GM21717 (cell line): ENCODE measurements around the gene DCTPP1.

Experiments used
- ATAC-seq: cut with Tn5 transposase; IDR thresholded peaks from one replicate; pipeline ENCODE4 v1.9.1; 2021; ENCODE audit warnings: mild to moderate bottlenecking, moderate library complexity; ENCODE audit not compliant: unreplicated experiment

The DCTPP1 gene

DNA sequence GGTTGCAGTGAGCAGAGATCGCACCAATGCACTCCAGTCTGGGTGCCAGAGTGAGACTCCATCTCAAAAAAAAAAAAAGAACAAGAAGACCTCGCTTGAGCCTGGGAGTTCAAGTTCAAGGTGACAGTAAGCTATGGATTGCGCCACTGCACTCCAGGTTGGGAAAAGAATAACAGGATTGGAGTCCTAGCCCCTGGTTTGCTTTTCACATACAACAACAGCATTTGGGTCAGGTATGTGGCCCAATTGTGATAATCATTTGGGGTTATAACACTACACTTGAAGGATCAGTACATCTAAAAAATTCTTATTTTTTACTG is 19.2 kb upstream of the DCTPP1 start:
- no peak for ATAC-seq

DNA sequence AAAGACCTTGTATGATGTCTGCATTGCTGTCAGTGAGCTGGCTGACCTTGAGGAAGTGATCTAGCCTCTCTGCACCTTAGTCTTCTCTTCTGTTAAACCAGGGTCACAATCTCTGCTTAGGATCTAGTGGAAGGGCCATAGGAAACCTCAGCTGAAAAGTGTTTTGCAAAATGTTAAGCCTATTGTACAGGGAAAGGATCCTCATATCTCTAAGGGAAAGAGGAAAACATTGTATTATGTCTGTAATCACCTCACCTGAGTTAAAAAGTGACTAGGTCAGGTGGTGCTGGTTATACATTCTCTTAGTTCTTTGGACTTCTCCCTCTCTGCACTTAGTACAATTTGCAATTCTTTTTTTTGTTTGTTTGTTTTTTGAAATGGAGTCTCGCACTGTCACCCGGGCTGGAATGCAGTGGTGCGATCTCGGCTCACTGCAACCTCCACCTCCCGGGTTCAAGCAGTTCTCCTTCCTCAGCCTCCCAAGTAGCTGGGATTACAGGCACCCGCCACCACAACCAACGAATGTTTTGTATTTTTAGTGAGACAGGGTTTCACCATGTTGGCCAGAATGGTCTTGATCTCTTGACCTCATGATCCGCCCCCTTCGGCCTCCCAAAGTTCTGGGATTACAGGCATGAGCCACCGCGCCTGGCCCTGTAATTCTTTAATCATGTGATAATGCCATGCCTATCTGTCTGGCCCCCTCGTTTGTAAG is 17.8 kb upstream of the DCTPP1 start:
- no peak for ATAC-seq

DNA sequence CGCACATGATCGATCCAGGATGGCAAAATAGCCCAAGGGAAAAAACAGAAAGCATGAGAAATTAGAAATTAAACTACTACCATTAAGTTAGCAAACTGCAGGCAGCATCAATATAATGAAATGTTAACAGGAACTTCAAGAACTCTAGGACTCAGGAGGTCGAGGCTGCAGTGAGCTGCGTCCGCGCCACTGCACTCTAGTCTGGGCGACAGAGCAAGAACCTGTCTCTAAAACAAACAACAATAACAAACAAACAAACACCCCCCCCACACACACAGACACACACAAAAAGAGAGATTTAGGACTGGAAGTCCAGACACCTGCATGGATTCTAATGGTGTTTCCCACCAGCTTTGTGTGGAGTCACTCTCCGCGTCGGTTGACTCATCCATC is 16.4 kb upstream of the DCTPP1 start:
- no peak for ATAC-seq

DNA sequence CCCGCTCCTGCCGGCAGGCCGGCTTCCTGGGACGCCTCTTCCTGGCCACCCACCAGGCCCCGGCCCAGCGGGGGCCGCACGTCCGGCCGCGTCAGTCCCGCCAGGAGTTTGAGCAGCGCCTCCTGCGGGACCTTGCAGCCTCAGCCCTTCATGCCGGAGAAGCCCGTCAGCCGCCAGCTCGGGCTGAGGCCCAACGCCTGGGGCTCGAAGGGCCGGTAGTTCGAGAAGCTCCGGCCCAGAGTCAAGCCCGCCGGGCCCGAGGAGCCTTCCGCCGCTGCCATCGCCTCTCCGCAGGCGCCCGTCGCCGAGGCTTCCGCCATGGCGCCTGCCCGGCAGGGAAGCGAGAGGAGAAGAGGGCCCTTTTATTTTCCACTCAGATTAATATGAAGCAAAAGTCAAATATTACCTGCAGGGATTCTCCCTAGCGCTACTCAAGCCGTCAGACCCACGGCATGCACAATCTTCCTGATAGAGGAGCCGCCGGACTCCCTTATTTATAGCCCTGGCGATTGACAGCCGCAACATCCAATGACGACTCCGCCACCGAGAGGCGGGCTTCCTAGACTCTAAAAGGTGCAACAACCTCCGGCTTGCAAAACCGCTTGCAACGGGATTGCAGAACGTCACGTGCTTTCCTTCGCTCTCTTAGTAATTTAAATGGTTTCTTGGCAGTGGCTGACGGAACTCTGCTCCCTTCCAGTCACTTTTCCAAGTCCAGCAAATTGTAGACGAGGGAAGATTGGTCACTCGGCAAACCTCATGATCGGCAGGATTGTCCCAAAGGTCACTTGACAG is 15.8 kb upstream of the DCTPP1 start, which contains the start of gene SEPHS2:
Gene SEPHS2, minus strand, starts transcription at position 467 of the 795 bp plus-strand sequence. Its CDS starts 147 bp downstream, at position 320.
- peak; percentile 73 for ATAC-seq

DNA sequence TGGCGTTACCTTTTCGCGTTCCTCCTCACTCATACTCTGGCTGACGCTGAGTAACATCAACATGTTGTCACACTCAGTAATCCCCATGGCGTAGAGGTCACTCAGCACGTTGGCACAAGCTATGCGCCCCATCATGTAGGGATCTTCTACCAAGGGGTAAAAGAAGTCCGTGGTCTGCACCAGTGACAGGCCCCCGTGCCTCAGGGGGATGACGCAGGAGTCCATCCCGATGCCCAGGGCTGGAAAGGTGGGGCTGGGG is 15.2 kb upstream of the DCTPP1 start:
- peak; percentile 22 for ATAC-seq

DNA sequence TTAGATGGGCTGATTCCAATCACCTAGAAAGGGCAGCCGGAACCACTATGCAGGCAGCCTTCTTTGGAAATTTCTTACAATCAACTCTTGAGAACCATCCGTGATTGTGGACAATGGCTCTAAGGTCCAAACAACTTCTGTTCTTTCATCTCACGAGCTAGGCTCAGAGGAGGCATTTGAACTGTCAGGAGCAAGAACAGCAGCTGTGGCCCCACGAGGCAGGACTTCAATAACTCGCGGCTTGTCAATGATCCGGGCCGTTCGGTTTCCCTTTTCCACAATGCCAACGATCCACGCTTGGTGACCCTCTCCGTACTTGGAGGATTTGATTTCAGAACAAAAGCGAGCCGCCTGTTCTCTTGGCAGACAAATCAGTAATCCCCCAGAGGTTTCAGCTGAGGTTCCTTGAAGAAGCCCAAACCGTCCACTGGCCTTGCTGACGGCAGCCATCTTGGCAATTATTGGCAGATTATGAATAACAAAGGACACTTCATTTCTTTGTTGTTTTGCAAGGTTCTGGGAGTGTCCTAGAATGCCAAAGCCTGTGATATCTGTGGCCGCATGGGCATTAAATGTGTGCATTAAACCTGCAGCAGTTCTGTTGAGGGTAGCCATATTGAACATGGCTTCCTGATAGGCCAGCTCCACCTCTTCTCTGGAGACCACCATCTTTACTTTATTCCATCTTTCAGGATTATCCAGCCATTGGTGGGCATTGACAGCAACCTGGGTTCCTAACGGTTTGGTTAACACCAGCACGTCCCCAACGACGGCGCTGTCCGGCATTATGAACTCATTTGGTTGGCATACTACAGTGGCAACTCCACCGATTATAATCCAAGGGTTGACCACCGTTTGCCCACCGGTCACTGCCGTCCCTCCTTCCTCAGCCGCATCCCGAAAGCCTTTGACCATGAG is 14.7 kb upstream of the DCTPP1 start:
- ATAC-seq: no peak

DNA sequence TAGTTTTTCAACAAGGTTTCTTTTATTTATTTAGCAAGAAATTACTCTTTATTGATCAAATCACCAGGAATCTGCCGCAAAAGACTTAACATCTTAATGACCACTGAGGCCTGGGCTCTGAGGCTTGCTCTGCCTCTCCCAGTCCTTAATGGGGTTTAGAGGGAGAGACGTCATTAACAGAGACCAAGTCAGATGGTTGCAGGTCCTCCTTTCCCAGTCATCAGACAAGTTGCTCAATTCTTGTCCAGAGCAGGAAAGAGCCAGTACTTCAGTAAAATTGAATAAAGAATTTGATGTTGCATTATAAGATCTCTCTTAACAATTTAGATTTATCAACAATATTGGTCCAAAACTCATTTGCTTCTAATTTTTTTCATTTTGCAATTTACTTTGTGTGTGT is 13.8 kb upstream of the DCTPP1 start:
- no peak for ATAC-seq

DNA sequence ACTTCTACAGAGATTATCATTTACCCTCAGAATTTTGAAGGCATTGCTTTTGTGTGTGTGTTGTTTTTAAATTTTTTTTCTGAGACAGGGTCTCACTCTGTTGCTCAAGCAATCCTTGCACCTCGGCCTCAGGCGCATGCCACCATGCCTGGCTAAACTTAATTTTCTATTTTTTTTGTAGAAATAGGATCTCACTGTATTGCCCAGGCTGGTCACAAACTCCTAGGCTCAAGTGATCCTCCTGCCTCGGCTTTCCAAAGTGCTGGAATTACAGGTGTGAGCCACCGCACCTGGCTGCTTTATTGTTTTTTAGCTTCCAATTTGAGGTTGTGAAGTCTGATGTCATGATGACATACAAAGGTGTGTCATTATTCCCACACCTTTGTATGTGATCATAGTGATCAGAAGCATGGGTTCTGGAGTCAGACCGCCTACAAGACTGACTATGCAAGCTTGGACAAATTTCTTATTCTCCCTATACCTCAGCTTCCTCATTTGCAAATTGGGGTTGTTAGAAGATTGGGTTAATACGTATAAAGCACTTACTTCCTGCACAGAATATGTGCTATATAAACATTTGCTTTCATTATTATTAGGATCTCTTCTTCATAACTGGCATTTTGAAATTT is 10.0 kb upstream of the DCTPP1 start:
- no peak for ATAC-seq

DNA sequence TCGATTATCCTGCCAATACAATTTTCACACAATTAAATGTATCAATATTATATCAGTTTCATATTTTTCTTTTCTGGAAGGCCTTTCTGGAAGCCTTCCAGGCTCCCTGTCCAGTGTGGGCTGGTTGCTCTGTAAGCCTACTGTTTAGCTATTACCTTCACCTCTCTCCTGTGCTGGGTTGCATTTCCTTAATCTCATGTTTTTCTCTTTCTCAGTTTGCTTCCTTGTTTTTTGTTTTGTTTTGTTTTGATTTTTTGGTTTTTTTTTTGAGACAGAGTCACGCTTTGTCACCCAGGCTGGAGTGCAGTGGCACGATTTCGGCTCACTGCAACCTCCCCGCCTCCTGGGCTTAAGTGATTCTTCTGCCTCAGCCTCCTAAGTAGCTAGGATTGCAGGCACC is 9.0 kb upstream of the DCTPP1 start:
- no peak for ATAC-seq

DNA sequence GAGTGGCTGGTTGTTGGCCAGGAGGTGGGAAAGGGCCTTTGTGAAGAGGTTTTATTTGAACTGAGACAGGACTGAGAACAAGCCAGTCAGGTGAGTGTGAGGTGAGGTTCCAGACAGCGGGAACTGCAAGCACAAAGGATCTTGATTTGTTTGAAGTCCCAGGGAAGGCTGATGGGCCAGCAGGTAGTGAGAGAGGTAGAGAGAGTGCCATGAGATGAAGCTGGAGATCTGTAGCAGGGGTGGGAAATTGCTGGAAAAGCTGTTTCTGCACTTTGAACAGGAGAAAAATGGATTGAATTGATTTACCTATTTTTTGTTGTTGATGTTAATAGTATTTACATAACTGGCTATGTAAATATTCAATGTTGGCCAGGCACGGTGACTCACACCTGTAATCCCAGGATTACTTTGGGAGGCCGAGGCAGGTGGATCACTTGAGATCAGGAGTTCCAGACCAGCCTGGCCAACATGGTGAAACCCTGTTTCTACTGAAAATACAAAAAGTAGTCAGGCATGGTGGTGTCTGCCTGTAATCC is 7.7 kb upstream of the DCTPP1 start:
- no peak for ATAC-seq

DNA sequence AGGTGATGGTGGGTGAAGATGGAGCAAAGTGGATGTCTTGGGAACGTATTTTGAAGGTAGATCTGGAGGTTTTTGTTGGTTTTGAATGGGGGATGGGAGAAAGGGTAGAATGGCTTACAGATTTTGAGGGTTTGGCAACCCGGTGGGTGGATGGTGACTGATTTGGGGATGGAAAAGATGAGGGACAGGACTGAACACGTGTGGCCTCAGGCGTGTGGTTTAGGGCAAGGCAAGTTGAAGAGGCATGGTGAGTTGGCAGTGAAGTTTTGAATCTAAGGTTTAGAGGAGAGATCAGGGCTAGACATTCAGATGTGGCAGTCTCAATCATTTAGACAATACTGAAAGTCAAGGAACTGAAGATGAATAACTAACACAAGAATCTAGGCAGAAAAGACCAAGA is 5.0 kb upstream of the DCTPP1 start:
- no peak for ATAC-seq

DNA sequence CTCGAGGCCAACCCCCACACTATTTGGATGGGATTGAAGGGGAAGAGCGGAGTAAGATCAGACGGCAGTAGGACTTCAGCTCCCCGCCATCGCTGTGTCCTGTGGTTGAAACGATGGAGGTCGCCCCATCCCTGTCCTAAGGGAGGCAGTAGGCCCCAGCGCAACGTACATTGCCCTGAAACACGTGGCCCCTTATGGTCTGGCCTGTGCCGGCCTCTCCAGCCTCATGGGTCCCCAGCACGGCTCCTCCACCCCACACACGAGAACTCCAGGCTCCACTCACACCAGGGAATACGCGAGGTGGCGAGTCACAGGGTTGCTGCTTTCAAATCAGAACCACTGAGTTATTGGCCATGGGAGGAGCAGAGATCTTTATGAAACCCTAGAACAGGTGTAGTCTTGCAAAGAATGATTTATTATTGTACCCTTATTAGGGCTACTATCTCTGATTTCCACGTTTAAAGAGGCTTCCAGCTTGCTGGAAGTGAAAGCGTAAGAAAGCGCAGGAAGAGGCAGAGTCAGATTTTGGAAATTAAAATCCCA is 669 bp upstream of the DCTPP1 start:
- ATAC-seq: peak; percentile 18

DNA sequence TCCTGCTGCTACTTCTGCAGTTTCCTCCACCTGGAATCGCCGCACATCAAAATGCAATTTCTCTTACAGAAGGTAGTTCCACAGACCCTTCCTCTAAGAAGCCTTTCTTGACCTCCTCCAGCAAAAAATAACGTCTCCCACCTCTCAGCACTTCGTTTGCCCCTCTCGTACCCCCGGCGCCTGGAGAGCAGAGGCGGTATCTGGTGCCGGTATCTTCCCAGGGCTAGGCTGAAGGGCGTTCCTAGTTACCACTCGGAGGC is 482 bp downstream of the DCTPP1 start:
- peak; percentile 6 for ATAC-seq

DNA sequence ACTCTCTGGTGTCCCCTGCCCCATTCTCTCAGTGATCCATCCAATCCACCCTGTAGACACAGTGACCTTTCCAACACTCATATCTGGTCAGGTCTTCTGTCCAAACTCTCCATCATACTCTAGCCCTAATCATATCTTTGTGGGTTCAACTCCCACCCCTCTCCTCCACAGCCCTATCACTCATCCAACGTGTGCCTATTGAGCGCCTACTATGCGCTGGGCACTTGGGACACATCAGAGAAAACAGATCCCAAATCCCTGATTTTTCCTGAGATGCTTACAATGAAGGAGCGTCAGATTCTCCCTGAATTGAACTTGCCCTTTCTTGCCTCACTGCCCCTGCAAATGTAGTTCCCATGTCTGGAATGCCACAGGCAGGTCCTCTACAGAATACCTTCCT is 1.8 kb downstream of the DCTPP1 start:
- ATAC-seq: no peak

DNA sequence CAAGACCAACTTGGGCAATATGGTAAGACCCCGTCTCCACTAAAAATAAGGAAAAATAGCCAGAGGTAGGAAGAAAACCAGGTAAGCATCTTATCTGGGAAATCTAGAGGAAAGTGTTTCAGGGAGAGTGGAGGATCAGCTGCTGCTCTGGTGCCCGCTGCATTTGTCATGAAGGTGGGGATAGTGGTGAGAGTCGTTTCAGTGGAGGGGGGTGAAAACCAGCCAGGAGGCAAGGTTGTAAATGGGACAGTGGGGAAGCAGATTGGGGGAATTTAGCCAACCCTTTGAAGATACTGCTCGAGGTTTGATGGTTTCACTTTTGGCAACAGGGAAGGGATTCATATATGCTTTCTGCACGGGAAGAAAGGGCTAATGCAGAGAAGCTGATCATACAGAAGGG is 8.8 kb downstream of the DCTPP1 start:
- ATAC-seq: no peak

DNA sequence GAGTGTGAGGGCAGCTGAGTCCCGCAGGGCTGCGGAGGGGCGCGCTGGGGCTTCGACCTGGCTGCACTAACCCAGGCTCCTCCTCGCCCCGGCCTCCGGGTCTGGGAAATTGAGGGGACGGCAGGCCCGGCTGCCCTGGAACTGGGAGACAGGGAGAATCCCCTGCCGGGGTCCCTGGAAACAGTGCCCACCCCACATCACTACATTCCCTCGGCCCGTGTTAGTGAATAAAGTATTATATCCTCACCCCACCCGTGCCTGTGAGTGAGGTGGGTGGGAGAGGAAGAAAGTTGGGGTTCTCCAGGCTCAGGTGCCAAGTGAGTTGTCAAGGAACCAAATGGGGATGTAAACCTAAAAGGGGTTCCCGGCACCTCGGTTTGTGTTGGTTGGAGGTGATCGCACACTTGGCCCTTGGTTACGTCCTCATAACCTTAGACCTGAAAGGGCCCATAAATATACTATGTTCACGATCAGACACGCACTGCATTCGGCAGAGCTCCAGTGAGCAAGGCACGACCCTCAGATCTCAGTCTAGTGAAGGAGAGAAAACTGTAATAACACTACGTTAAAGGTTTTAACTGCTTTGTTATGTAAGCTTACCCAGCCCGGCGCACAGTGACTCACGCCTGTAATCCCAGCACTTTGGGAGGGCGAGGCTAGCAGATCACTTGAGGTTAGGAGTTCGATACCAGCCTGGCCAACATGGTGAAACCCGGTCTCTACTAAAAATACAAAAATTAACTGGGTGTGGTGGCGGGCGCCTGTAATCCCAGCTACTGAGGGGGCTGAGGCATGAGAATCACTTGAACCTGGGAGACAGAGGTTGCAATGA is 11.3 kb downstream of the DCTPP1 start:
- ATAC-seq: no peak

DNA sequence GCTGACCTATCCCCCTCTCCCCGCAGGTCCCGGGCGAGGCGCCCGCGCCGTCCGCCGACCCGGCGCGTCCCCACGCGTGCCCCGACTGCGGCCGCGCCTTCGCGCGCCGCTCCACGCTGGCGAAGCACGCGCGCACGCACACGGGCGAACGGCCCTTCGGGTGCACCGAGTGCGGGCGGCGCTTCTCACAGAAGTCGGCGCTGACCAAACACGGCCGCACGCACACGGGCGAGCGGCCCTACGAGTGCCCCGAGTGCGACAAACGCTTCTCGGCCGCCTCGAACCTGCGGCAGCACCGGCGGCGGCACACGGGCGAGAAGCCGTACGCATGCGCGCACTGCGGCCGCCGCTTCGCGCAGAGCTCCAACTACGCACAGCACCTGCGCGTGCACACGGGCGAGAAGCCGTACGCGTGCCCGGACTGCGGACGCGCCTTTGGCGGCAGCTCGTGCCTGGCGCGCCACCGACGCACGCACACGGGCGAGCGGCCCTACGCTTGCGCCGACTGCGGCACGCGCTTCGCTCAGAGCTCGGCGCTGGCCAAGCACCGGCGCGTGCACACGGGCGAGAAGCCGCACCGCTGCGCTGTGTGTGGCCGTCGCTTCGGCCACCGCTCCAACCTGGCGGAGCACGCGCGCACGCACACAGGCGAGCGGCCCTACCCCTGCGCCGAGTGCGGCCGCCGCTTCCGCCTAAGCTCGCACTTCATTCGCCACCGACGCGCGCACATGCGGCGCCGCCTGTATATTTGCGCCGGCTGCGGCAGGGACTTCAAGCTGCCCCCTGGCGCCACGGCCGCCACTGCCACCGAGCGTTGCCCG is 12.1 kb downstream of the DCTPP1 start:
- ATAC-seq: peak; percentile 65

DNA sequence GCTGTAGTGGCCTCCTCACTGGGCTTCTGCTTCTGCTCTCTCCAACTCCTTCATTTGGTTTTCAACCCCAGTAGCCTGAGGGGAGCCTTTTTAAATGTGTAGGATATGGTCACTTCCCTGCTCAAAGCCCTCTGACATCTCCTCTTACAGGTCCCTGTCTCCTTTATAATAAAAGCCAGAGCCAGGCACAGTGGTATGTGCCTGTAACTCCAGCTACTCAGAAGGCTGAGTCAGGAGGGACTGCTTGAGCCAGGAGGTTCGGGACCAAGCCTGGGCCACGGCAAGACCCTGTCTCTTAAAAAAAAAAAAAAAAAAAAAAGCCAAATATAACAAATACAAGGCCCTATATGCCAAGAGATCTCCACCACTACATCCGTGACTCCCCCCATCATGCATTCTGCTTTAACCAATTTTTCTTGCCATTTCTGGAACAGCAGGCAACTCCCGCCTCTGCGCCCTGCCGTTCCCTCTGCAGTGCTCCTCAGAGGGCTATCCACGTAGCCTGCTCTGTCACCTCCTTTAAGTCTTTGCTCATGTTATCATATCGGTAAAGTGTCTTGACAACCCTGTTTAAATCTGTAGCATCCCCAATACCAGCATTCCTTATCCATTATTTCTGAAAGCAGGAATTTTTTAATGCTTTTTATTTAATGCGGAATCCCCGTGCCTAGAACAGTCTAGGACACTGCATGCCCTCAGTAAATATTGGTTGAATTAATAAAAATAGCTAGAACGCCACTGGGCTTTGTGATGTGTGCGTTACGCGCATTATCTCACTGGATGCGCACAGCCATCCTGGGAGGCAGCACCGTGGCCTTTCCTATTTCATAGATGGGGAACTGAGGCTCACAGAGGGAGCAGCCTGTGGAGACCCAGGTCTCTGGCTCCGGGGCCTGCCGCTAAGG is 13.0 kb downstream of the DCTPP1 start:
- no peak for ATAC-seq
